ENCODE results near the gene ATP10A.

The ATP10A gene

DNA sequence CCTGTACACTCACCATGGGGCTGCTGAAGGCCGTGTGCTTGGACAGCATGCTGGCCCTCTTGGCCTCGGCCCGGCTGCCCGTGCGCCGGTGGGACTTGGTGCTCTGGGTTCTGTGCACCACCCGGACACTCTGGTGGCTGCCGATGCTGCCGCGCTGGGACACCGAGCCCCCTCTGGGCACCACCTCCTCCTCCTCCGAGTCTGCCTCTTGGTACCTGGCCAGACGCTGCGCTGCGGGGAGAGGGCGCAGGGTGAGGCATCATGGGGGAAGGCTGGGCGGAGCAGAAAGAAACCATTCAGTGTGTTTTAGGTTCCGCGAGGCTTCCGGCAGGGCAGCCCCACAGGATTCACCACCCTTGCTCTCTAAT is 145.0 kb downstream of the ATP10A start:
- DNase-seq (ENCODE audit: low read depth in 2 of 2): no peak

DNA sequence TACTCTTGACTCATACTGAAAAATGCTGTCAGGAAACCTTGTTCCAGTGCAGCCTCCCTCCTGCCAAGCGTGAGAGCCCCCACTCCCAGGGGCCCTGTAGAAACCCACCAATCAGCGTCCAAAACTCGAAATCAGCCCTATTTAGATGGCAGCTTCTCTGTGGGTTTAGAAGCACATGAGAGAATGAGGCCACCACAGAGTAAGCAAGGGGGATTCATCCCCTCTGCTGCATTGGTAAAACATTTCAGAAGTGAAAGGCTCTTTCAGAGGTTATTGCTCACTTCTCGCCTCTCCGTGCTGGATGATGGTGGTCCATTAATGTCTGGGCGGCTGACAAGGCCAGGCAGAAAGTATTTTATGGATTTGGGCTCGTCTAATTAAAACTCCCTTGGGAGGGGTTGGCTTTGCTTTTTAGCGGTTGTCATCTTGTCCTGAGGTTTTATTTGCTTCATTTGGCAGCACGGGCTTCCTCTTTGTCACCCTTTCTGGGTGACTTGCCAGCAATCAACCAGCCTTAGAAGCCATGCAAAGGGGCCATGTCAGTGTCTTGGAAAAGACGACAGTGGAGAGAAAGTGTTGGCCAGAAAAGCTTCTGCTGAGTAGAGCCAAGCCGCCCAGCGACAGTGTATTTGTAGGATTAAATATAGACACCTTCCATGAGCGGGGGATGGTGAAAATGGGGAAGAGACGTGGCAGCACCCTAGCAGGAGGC is 145.5 kb downstream of the ATP10A start:
- DNase-seq (ENCODE audit: low read depth in 2 of 2): no peak

DNA sequence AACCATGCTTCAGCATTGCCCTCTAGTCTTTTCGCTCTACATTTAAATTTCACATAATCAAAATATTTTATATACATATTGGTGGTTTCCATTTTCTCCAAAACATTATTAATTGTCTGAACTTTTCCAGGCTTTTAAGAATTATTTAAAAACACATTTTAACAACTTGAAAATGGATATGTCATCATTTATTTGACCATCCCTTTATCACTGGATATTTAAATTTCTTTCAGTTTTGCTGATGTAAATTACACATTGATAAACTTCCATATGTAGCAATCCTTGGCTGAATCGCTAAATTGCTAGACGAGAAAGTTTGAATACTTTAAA is 146.0 kb downstream of the ATP10A start:
- no peak for DNase-seq (ENCODE audit: low read depth in 2 of 2)

DNA sequence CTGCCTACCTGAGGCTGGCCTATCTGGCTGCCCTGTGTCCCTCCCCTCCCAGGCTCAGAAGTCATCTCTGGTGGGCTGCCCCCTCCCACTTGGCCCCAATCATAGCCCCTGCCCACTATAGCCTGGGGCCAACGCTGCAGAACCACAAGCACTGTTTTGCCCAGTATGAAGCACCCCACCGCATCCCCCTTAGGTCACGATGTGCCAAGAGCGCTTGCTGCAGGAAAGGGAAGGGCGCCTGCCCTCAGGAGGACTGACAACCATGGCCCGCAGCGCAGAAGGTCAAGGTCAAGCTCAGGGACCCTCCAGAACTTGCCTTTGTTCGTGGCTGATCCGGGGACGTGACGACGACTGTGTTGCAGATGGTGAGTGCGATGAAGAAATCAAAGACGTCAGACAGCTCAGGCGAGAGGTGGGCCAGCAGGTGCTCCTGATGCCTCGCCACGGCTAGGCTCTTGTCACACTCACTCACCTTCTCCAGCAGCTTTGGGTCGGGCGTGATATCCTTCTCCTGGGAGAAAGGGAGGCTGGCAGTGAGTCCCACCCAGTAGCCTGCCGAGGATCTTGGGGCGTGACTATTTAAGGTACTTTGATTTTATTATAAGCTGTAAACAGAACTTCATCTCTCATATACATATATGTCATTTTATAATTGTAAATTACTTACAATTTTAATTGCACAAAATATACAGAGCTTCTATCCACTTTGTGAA is 146.6 kb downstream of the ATP10A start:
- DNase-seq (ENCODE audit: low read depth in 2 of 2): no peak

DNA sequence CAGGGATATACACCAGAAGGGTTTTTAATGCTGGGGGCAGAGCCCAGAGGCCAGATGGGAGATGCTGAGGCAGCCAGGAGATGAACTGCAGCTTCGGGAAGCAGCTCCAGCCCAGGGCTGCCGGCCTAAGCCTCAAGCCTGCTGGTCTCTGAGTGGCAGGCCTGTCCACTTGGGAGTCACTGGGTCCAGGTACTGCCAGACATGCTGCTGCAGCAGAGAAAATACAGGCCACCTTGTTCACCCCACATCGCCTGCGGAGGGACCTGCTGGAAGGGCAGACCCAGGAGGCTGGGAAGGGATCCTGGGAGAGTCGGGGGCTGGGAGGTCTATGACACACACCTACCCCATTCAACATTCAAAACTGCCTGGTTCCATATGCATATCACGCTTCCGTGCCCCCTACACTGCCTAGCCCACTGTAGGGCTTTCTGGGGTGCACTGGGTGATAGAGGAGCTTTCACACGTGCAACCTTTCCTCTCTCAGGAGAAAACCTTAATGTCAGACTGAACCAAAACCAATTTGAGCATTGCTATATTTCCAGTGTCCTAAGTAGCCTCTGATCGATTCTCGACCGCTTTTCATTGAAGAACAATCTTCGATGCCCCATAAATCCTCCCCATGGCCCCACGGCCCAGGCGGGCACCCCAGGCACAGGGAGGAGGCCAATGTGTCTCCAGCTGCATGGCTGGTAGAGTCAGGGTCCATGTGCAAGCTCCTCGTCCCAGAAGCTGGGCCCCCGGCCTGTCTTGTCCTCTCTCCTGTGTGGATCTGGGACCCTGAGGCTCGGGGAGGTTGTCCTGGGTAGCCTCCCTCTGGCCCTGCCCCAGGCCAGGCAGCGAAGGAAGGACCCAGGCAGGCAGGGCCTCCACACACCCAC is 147.4 kb downstream of the ATP10A start:
- DNase-seq (ENCODE audit: low read depth in 2 of 2): no peak

DNA sequence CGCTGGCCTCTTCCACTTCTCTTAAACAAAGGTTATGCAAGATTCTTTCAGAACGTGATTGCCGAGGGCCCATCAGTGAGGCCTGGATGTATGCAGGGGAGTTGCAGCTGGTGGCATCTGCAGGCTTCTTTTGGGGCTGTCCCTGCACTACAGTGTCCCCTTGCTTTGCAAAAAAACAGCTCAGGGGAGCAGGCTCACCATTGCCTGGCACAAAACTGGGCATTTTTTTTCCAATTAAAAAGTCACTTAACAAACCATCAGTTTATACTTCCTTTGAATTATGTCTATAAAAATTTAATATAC is 148.6 kb downstream of the ATP10A start:
- no peak for DNase-seq (ENCODE audit: low read depth in 2 of 2)

DNA sequence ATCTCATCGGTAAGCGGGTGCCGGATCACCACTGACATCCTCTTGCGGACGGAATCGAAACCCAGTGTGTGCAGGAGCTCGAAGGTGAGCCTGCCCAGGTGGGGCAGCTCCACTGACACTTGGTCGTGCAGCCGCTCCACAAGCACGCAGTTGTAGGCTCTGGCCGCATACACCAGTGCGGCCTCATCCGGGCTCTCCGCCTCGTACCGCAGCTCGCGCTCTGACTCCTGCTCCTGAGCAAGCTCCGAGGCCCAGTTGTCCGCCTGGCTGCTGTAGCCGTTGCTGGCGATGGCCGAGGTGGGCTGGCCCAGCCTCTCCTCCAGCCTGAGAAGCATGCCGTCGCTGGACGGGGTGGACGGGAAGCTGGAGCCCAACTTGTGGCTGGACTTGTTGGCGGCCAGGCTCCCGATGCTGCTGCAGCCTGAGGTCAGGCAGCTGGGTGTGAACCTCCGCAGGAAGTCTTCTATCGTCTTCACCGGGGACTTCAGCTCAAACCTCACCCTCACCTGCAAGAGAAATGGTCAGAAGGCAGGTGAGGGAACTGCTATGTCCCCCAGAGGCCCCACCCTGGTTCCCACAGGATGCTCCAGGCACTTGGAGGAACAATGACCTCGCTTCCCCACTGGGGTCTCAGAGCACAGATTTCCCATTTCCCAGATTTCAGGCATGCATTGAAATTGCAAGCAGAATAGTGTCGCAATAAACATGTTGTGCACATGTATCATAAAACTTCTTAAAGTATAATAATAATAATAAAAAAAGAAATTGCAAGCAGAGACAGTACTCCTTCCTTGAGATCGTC is 149.2 kb downstream of the ATP10A start:
- no peak for DNase-seq (ENCODE audit: low read depth in 2 of 2)

DNA sequence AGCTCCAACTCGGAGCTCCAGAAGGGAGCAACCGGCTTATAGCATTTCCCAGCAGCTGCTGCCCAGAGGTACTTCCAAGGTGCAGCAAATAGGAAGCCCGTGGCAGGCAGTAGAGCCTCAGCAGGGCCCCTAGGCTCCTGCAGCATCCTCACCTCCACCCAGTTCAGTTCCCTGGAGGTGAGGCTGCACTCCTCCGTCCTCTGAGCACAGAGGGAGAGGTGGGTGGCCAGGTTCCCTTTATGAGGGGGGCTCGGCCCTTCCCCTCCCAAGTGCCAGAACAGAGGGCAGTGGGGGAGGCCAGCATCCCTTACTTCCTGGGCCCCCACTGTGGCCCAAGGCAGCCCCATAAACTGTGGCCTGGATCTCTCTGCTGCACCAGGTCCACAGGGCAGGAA is 150.2 kb downstream of the ATP10A start:
- DNase-seq (ENCODE audit: low read depth in 2 of 2): no peak

DNA sequence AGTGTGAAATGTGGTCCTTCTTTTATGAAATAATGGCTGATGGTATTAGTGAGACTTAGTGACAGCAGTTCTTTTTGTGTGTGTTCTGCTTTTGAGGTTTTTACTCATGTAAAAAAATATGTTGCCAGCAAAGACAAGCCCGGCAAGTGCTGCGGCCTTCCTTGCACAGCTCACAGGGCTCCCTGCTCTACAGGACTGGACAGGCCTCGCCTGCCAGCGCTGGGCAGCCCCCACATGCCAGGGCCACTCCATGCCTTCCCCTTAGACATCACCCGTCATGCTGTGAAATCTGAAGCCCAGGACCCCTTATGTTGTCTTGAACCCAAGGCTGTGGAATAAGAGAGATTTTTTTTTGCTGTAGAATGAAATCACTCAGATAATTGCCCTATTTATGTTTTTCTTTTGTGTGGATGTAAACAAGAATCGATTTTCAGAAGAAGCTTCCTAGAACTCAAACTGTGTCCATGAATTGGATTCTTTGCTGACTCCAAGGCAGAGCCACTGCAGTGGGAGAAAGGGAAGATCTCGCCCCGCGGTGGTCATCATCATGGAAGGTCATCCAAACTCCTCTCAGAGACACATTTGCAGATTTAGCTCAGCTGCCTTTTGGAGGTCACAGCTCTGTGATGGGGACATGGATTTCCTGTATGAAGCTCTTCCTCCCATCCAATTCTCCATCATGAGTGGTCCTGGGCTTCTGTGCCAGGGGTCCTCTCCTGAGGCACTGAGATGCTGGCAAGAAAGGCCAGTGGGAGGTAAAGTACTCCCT is 150.8 kb downstream of the ATP10A start:
- no peak for DNase-seq (ENCODE audit: low read depth in 2 of 2)

DNA sequence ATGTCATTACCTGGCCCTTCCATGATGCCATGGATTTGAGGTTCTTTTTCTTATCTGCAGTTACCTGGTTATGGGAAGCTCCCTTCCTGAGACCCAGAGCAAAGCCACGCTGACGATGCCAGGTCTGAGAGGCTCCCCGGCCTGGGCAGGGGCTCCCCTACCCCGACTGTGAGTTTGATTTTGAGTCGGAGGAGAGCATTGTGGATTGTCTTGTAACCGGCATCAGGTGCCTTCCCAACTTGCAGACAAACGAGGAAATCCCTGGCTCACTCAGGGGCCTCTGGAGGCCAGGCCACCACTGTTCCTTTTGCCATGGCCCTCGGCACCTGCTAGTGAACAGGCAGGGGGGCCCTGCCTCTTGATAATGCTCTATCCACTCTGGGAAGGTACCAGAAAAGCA is 151.4 kb downstream of the ATP10A start:
- no peak for DNase-seq (ENCODE audit: low read depth in 2 of 2)

DNA sequence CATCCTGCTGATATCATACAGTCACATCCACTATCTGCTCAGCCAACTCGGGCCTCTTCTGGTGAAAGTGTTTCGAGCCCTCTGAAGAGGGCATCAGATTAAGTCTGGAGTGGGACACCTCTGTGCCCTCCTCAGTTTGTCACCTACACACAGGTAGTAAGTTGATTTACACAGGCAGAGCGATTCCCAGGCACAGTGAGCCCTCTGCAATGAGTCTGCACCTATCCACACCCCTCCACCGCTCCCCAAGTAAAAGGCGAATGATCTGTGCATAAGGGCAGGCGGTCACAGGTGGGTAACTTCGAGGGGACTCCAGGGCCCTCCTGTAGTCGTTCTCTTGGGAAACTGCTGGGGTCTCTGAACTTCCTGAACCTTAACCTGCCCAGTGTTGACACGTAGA is 152.0 kb downstream of the ATP10A start:
- DNase-seq (ENCODE audit: low read depth in 2 of 2): no peak

DNA sequence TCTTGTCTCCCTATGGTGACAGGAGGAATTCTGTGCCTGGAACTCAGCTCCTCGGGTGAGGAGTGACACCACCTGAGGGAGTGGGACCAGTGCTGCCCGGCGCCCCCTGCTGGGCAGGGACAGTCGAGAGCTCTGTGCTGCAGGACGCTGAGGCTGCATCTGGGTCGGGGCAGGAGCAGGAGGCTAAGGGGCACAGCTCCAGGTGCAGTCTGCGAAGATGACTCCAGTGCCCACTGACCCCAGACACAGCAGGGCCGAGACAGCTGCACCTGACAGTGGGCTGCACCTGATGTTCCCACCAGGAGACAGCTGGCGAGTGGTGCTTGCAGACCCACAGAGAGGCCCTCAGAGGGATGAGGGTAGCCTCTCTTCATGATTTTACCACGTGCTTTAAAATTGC is 152.9 kb downstream of the ATP10A start:
- DNase-seq (ENCODE audit: low read depth in 2 of 2): peak in 1 of 2 donors; percentile 4

DNA sequence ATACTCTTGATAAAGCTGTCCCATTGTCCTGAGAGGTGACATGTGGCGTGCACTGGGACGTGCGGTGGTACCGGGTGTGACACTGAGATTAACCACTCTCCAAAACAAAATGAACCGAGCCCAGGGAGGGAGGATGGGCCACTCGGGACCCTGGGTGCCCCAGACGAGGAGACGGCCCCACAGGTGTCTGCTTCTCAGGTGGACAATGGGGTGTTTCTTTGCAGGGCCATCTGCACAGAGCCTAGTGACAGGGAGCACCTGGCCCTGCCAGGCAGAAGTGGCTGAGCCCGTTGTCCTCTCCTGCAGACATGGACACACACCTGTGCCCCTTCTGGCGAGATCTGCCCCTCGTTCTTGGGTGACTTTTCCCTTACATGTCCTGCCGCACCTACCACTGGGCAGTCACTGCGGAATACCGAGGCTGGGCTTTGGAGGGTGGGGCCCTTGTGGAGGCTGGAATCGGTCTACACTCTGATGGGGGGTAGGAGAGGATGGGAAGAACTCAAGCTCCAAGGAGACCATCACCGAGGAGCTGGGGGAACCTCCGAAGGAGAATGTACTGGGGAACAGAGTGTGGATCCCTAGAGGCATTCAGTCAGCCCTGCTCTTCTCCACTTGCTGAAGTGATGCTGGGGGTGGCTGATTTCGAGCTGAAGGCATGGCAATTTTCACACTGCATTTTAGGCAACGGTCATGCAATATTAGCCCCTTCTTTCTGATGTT is 153.5 kb downstream of the ATP10A start:
- DNase-seq (ENCODE audit: low read depth in 2 of 2): no peak

DNA sequence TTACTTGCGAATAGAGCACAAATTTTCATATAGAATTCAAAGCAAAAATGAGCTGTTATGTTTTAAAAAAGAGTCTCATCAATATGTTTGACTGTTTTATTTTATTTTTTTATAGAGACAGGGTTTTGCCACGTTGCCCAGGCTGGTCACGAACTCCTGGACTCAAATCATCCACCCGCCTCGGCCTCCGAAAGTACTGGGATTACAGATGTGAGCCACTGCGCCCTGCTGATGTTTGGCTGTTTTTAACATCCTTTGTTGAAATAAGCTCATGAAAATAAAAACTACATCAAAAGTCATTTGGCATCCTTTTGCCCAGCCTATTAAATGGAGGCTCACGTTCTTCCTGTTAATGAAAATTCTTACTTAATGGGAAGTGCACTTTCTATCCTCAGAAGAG is 154.7 kb downstream of the ATP10A start:
- DNase-seq (ENCODE audit: low read depth in 2 of 2): no peak

DNA sequence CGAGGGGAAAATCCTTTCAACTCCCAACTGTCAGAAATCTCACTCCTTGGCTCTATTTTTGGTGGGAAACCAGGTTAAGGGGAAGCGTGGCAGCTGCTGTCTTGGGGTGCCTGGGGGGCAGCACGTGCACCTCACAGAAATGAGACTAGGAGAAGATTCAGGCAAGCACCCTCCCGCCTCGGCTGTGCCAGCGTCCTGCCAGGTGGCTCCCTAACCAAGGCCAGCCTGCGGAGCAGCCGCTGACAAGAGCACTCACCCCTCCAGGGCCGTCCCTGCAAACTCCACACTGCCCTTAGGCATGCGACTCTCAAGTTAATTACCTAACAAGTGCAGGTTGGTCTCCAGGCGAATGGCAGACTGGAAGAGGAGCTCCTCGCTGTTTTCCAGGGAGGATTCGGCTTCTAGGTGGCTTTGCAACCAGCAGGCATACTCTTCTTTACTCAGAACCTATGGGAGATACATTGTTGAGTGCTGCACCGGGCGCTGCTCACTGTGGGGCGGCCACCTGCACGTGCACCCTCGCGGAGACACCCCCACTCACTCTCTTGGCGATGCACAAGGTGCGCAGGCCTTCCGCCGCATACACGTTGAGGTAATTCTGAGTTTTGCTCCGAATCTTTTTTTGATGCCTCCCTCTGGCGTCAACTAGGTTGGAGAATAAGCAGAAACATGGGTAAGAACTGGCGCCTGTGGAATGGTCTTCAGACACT is 155.3 kb downstream of the ATP10A start:
- no peak for DNase-seq (ENCODE audit: low read depth in 2 of 2)

DNA sequence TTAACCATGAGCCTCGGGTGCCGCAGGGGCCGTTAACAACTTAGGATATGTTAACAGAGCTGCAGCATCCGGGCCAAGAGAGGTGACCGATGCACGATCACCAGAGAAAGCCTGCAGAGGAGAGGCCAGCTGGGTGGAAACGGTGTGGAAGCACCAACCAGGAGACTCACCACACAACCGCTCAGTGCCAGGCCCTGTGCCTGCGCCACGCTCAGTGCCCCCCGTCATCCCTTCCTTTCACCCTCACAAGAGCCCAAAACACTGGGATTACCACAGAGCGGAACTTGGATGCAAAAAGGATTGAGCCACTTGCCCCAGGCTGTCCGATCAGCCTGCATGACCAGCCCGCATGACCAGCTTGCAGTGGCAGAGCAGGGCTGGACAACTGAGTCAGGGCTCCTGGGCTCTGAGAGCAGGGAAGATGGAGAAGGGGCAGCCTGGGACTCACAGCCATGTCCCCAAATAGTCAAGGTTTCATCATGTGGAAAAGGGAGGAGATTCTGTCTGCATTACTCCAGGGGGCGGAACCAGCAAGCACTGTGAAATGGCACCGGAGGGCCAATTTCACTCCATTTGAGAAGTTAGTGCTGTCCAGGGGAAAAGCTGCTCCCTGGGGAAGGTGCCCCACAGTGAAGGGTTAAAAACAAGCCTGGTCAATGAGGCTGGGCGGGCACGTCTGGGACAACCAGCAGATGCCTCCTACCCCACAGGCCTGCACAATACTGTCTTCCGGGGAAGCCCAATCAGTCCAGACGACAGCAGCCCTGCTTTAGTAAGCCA is 156.8 kb downstream of the ATP10A start:
- DNase-seq (ENCODE audit: low read depth in 2 of 2): no peak

DNA sequence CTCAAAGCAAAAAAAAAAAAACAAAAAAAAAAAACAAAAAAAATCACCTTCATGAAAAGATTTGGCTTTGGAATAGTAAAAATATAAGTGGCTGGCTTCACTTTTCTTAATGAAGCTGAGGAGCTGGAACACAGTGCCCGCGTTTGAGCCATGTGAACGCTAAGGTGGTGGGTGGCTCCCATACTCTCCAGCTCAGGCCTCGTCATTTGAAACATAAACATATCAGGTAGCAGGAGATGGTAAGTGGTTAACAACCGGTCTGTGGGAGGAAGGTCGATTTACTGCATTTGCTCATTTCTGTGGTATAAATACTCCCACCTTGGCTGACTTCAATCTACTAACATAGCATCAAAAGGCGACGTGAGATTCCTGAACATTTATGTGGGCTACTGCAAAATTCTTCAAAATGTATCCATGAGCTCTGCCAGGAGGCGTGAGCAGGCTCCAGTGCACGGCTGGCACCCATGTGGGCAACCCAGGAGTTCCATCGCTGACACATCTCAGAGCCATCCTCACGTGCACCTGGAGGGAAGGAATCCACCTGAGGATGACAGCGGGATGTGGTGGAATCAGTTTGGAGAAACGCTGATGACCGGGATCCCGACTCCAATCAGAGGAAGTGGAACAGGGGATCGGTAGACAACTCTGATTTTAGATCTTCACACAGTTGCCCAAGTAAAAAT is 157.6 kb downstream of the ATP10A start:
- DNase-seq (ENCODE audit: low read depth in 2 of 2): no peak

DNA sequence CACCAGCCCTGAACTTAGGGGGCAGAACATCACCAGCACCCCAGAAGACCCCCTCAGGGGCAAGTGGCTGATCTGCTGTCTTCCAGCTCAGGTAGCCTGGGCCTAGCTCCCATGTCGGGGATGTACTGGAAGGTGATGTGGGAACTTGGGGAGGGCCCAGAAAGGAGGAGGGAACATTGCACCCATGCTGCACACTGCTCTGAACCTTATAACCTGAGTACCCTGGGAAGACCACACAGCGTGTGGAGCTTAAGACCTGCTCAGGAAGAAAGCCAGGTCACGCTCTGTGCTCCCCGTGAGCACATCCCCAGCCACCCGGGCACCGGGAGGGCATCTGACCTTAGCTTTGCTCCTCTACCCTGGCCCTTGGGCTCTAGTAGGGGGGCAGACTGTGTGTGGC is 159.4 kb downstream of the ATP10A start:
- DNase-seq (ENCODE audit: low read depth in 2 of 2): no peak

All from stimulated activated CD8-positive, alpha-beta memory T cell treated with anti-CD3 and anti-CD28 coated beads, Interleukin-7, amount 100 ng/mL, for 1 hour (primary cell).